B cell (primary cell): Measurements from ENCODE around the gene DHTKD1. TPM values are rescaled to one million over a fixed set of nuclear protein-coding genes. Genes with fewer than 3 reads are reported as not detected.

ENCODE experiments used
- ATAC-seq: fragments of 200-7000 bp; cut with Tn5 transposase; one replicate; pipeline ENCODE4 v1.10.0; 2021; ENCODE audit warnings: low read depth, mild to moderate bottlenecking, moderate number of reproducible peaks, moderate library complexity
- CTCF ChIA-PET: fragments of 350-600 bp; sonication (Branson Sonifier 250); formaldehyde crosslinking; loops from one replicate; lab custom pipeline; 2021; ENCODE audit warnings: antibody characterized with exemption, inconsistent platforms; lab: Charles Lee
- POLR2A ChIA-PET: fragments of 350-600 bp; sonication (Branson Sonifier 250); formaldehyde crosslinking; loops from one replicate; lab custom pipeline; 2021; ENCODE audit warnings: antibody characterized with exemption; lab: Charles Lee
- DNase-seq: peaks from one replicate; pipeline ENCODE4 v3.0.0; 2013
- H2AFZ ChIP-seq: 2 replicates; pipeline ENCODE4 v1.6.1; 2012; ENCODE audit warnings: mild to moderate bottlenecking, low read depth, low read length; ENCODE audit not compliant: insufficient read depth, poor library complexity, severe bottlenecking
- H3K27ac ChIP-seq, 2 donors: 1 replicate in 1 of 2; 2 replicates in 1 of 2; pipeline ENCODE4 v1.5.1; 2012 to 2013; ENCODE audit warnings: low read length in 2 of 2, mild to moderate bottlenecking in 2 of 2, moderate library complexity in 1 of 2
- H3K27me3 ChIP-seq, 4 experiments: fragments of 200-600 bp in 1 of 4; sonication (generic) in 1 of 4; replicated peaks in 1 of 4; 1 replicate in 2 of 4; 2 replicates in 2 of 4; pipeline versions ENCODE4 v1.6.1 to v1.7.0; 2013 to 2016; ENCODE audit warnings: low read length in 3 of 4, mild to moderate bottlenecking in 2 of 4, mixed read lengths in 1 of 4, moderate library complexity in 1 of 4; ENCODE audit not compliant: insufficient read depth in 4 of 4, control insufficient read depth in 3 of 4; ENCODE audit errors: control extremely low read depth in 1 of 4
- H3K36me3 ChIP-seq, 2 experiments: replicated peaks in 1 of 2; 1 replicate in 1 of 2; 2 replicates in 1 of 2; pipeline versions ENCODE4 v1.6.1 to v1.7.1; 2013; ENCODE audit warnings: low read length in 1 of 2; ENCODE audit not compliant: insufficient read depth in 2 of 2, control insufficient read depth in 1 of 2; ENCODE audit errors: control extremely low read depth in 1 of 2, extremely low read depth in 1 of 2
- H3K4me1 ChIP-seq, 2 donors: fragments of 200-600 bp in 1 of 2; sonication (generic) in 1 of 2; 1 replicate in 1 of 2; 2 replicates in 1 of 2; pipeline versions ENCODE4 v1.5.1 to v1.6.1; 2013 to 2017; ENCODE audit warnings: low read length in 2 of 2; ENCODE audit not compliant: control insufficient read depth in 2 of 2, insufficient read depth in 2 of 2
- H3K4me2 ChIP-seq: replicated peaks from 2 replicates; pipeline ENCODE3; 2012; ENCODE audit warnings: mild to moderate bottlenecking, low read depth, low read length; ENCODE audit not compliant: poor library complexity, severe bottlenecking
- H3K4me3 ChIP-seq, 5 experiments: fragments of 200-600 bp in 1 of 5; sonication (generic) in 1 of 5; 1 replicate in 3 of 5; 2 replicates in 2 of 5; pipeline versions ENCODE4 v1.5.1 to v1.7.0; 2011 to 2016; ENCODE audit warnings: low read length in 4 of 5, mild to moderate bottlenecking in 4 of 5, low read depth in 2 of 5, control low read depth in 1 of 5, moderate library complexity in 1 of 5; ENCODE audit not compliant: insufficient read depth in 1 of 5; ENCODE audit errors: control extremely low read depth in 1 of 5, extremely low read depth in 1 of 5
- H3K79me2 ChIP-seq: fragments of 200-600 bp; sonication (generic); one replicate; pipeline ENCODE4 v1.6.0; 2016; ENCODE audit warnings: low read length; ENCODE audit not compliant: control insufficient read depth, insufficient read depth
- H3K9ac ChIP-seq: fragments of 200-600 bp; sonication (generic); 2 replicates; pipeline ENCODE4 v1.6.1; 2017; ENCODE audit warnings: mild to moderate bottlenecking, low read length, moderate library complexity
- H3K9me3 ChIP-seq, 3 donors: one replicate each; pipeline versions ENCODE4 v1.6.1 to v1.7.1; 2013; ENCODE audit warnings: low read length in 2 of 3; ENCODE audit not compliant: control insufficient read depth in 2 of 3, insufficient read depth in 1 of 3; ENCODE audit errors: control extremely low read depth in 1 of 3
- H4K20me1 ChIP-seq: 2 replicates; pipeline ENCODE4 v1.6.0; 2012; ENCODE audit warnings: mild to moderate bottlenecking, low read length; ENCODE audit not compliant: insufficient read depth, control insufficient read depth, poor library complexity, severe bottlenecking
- H3K27ac Mint-ChIP-seq: one replicate; pipeline ENCODE4 v1.8.0; 2021; ENCODE audit warnings: mixed read lengths
- H3K27me3 Mint-ChIP-seq: one replicate; pipeline ENCODE4 v1.8.0; 2021; ENCODE audit warnings: mixed read lengths
- H3K4me1 Mint-ChIP-seq: one replicate; pipeline ENCODE4 v1.8.0; 2021; ENCODE audit warnings: mixed read lengths
- H3K4me3 Mint-ChIP-seq: one replicate; pipeline ENCODE4 v1.8.0; 2021; ENCODE audit warnings: mixed read lengths
- H3K9me3 Mint-ChIP-seq: one replicate; pipeline ENCODE4 v1.8.0; 2022; ENCODE audit warnings: mixed read lengths; ENCODE audit not compliant: insufficient read depth
- EZH2 ChIP-seq: IDR thresholded peaks from 2 replicates; pipeline ENCODE4 v1.6.1; 2012; ENCODE audit warnings: borderline replicate concordance, low read depth, mild to moderate bottlenecking, moderate library complexity, low read length; ENCODE audit not compliant: insufficient read depth, poor library complexity, severe bottlenecking
- WGBS: methylation state at CpG from one replicate; pipeline ENCODE4 v1.1.5; 2013; ENCODE audit warnings: missing lambda C conversion rate; ENCODE audit not compliant: insufficient coverage; 5-methylcytosine and 5-hydroxymethylcytosine counted together
- intact Hi-C: fragments of 100-400 bp; cut with micrococcal nuclease; formaldehyde crosslinking; loops from one replicate; pipeline ENCODE4 v1.10.0; 2022
- polyA plus RNA-seq: library from polyadenylated mRNA; depleted of rRNA; stranded (reverse); fragments of >200 nt; gene quantifications from 2 replicates; pipeline ENCODE4 v1.2.3, GENCODE V29; 2012
- total RNA-seq, 2 donors: library from RNA; stranded (reverse); fragments of 120-200 nt in 1 of 2; gene quantifications; 1 replicate in 1 of 2; 2 replicates in 1 of 2; pipeline versions ENCODE4 v1.2.3 to v1.2.4, GENCODE V29; 2013 to 2022
- TF ChIP-seq, protein P1 (sequence below): fragments of 200-600 bp; IDR thresholded peaks from one replicate; pipeline ENCODE4 v1.8.0; 2022; ENCODE audit warnings: antibody characterized with exemption, mild to moderate bottlenecking

The DHTKD1 gene
- total and polyA plus RNA-seq, 2 donors (not counting 1 experiment from before 2014, with no cell fraction given) = 22.7 to 72.3 TPM

DNA sequence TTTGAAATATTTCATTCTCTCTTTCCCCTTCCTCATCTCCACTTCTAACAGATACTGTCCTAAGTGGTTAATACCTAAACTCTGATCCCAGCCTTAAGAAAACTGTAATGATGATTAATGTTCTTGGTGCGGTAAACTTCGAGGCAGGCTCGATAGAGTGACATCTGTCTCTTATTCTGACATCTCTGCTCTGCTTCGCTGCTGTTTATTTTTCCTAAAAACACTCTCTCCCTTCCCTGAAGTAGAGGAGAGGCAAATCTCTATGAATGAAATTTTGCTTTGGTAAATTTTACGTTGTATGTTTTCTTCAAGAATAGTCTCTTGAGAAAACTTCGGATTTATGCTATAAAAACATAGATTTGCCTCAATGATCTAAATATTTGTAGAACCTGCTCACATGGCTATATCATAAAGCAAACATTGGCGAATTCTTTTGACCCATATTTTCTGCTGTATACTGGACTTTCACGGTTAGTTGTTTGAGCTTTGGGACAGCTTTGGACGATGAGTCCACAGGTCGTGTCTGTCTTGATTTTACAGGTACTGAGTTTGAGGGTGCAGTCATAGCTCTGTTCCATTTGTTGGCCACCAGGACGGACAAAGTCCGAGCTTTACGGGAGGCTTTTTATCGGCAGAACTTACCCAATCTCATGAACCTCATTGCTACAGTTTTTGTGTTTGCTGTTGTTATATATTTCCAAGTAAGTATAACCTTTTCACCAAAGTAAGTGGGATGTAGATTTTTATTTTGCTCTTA lies 87.8 kb downstream of the DHTKD1 start:
- Mint-ChIP-seq H3K9me3 (no peaks in the 10 kb centered on the region), H3K4me3 (no peak overlapping the region), H3K27ac (no peak overlapping the region), H3K27me3 (no peaks in the 10 kb centered on the region), H3K4me1 (no peaks in the 10 kb centered on the region)
- Histone ChIP-seq H3K4me2 (no peak overlapping the region), H3K27me3 (no peaks in the 10 kb centered on the region), H4K20me1 (no peaks in the 10 kb centered on the region), H2AFZ (no peak overlapping the region), H3K4me3 (no peak overlapping the region), H3K9me3 (no peaks in the 10 kb centered on the region), H3K79me2 (no peaks in the 10 kb centered on the region), H3K27ac (no peak overlapping the region), H3K4me1 (no peaks in the 10 kb centered on the region), H3K9ac (no peak overlapping the region), H3K36me3 (peaks cover 9 to 28% of the 10 kb centered on the region in 2 experiments)
- intact Hi-C loops = no loop called here
- TF ChIP-seq EZH2 = no peak
- TF ChIP-seq, protein P1, sequence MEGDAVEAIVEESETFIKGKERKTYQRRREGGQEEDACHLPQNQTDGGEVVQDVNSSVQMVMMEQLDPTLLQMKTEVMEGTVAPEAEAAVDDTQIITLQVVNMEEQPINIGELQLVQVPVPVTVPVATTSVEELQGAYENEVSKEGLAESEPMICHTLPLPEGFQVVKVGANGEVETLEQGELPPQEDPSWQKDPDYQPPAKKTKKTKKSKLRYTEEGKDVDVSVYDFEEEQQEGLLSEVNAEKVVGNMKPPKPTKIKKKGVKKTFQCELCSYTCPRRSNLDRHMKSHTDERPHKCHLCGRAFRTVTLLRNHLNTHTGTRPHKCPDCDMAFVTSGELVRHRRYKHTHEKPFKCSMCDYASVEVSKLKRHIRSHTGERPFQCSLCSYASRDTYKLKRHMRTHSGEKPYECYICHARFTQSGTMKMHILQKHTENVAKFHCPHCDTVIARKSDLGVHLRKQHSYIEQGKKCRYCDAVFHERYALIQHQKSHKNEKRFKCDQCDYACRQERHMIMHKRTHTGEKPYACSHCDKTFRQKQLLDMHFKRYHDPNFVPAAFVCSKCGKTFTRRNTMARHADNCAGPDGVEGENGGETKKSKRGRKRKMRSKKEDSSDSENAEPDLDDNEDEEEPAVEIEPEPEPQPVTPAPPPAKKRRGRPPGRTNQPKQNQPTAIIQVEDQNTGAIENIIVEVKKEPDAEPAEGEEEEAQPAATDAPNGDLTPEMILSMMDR = no peak
- DNase-seq = no peak
- WGBS = 94% methylated on average over 3 of the region's 14 CpGs
- no peak for ATAC-seq
- POLR2A ChIA-PET = interaction anchor here (0.6 kb wide), 1 partner anchor 9 kb away, joined by 4 read pairs; no protein-coding TSS in a partner anchor
- CTCF ChIA-PET = no interaction called here

DNA sequence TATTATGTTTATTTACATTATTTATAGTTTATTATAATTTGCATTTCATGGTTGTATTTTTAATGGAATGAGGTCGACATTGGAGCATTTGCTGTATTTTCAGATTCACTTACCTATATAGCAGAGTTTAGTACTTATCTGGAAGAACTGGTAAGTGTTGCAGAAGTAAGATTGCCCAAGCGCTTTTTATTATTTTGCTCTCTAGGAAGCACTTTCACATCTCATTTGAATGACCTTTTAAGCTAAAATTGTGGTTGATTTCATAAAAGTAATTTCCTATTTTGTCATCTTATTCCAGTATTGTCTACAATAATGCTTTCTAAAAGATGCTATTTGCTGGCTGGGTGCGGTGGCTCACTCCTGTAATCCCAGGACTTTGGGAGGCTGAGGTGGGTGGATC lies 89.4 kb downstream of the DHTKD1 start:
- Mint-ChIP-seq H3K9me3 (no peaks in the 10 kb centered on the region), H3K4me3 (no peak overlapping the region), H3K27me3 (no peaks in the 10 kb centered on the region), H3K4me1 (no peaks in the 10 kb centered on the region), H3K27ac (no peak overlapping the region)
- no CpG with 5 or more reads among the region's 3 CpGs for WGBS
- POLR2A ChIA-PET = no interaction called here
- H3K9ac ChIP-seq = no peak overlapping the region
- ATAC-seq (no peak), DNase-seq (no peak)
- H3K36me3 ChIP-seq = peaks cover 14 to 34% of the 10 kb centered on the region in 2 experiments
- no peaks in the 10 kb centered on the region for H3K27me3 ChIP-seq
- no peak overlapping the region for H2AFZ ChIP-seq
- intact Hi-C loops = no loop called here
- H4K20me1 ChIP-seq = no peaks in the 10 kb centered on the region
- no peak overlapping the region for H3K4me2 ChIP-seq
- no peak overlapping the region for H3K27ac ChIP-seq
- CTCF ChIA-PET = no interaction called here
- H3K9me3 ChIP-seq = no peaks in the 10 kb centered on the region
- no peaks in the 10 kb centered on the region for H3K79me2 ChIP-seq
- H3K4me3 ChIP-seq = no peak overlapping the region
- TF ChIP-seq, protein P1 = no peak
- H3K4me1 ChIP-seq = no peaks in the 10 kb centered on the region
